Psoas muscle (tissue), 8 donors: ENCODE measurements around the gene REL. TPM values are rescaled to one million over a fixed set of nuclear protein-coding genes. Genes with fewer than 3 reads are reported as not detected.

Experiments used
- ATAC-seq, 4 donors: fragments of 200-7000 bp; cut with Tn5 transposase; one replicate each; pipeline ENCODE4 v1.9.1; 2020; ENCODE audit warnings: moderate library complexity in 3 of 4, mild to moderate bottlenecking in 2 of 4
- DNase-seq, 2 donors: peaks; one replicate each; pipeline ENCODE4 v3.0.0-alpha.2; 2020
- H3K27ac ChIP-seq: fragments of 200-600 bp; one replicate; pipeline ENCODE4 v1.8.0; 2022
- H3K27me3 ChIP-seq, 3 donors: fragments of 200-600 bp in 1 of 3; one replicate each; pipeline versions ENCODE4 v1.6.1 to v1.8.0; 2013 to 2022; ENCODE audit warnings: low read length in 2 of 3, mild to moderate bottlenecking in 2 of 3, moderate library complexity in 1 of 3; ENCODE audit not compliant: insufficient read depth in 3 of 3
- H3K36me3 ChIP-seq, 2 donors: fragments of 200-600 bp in 1 of 2; one replicate each; pipeline versions ENCODE4 v1.6.1 to v1.8.0; 2013 to 2022; ENCODE audit warnings: low read depth in 1 of 2, mild to moderate bottlenecking in 1 of 2, moderate library complexity in 1 of 2; ENCODE audit not compliant: insufficient read depth in 1 of 2
- H3K4me1 ChIP-seq: fragments of 200-600 bp; one replicate; pipeline ENCODE4 v1.8.0; 2022
- H3K4me3 ChIP-seq: fragments of 200-600 bp; one replicate; pipeline ENCODE4 v1.8.0; 2022; ENCODE audit warnings: mild to moderate bottlenecking
- H3K9me3 ChIP-seq: fragments of 200-600 bp; one replicate; pipeline ENCODE4 v1.8.0; 2022
- CTCF ChIP-seq: fragments of 200-600 bp; IDR thresholded peaks from one replicate; pipeline ENCODE4 v1.8.0; 2022; ENCODE audit warnings: antibody characterized with exemption
- WGBS, 3 donors: extraction: QIAGEN DNeasy Blood & Tissue Kit; methylation state at CpG; one replicate each; pipeline versions ENCODE4 v1.1.6 to v1.1.7; 2013; 5-methylcytosine and 5-hydroxymethylcytosine counted together
- intact Hi-C, 2 donors: fragments of 100-400 bp; cut with DNase I; formaldehyde crosslinking; loops; one replicate each; pipeline versions ENCODE4 v1.11.0 to v1.14.2; 2022
- polyA plus RNA-seq, 3 donors: library from polyadenylated mRNA; stranded (reverse); fragments of 200-250 nt; gene quantifications; one replicate each; pipeline ENCODE4 v1.2.3, GENCODE V29; 2013
- total RNA-seq, 4 donors: library from RNA; stranded (reverse); fragmentation: NEBNext Ultra II Directional in 2 of 4; extraction: Animal tissue kit (Norgen Biotek cat#: 25700) in 2 of 4; gene quantifications; one replicate each; pipeline versions ENCODE4 v1.2.1 to v1.2.4, GENCODE V29; 2021 to 2023
- donor health status: healthy with polysubstance abuse.
- donor health status: DM: no; HTN: no; CAD: no; lungs with moderate emphysema.
- donor health status: Bipolar disorder and iron deficiency.
- donor health status: healthy.
- donor health status: DM: yes; HTN: yes; CAD: no.
- donor health status: DM: no; HTN: no; CAD: no.
- donor health status: DM: no; HTN: no; CAD: no.
- donor health status: DM: yes; HTN: yes; CAD: no.

REL gene
- total and polyA plus RNA-seq, 7 donors: 0.49 to 6.9 (median 4.0) TPM

DNA sequence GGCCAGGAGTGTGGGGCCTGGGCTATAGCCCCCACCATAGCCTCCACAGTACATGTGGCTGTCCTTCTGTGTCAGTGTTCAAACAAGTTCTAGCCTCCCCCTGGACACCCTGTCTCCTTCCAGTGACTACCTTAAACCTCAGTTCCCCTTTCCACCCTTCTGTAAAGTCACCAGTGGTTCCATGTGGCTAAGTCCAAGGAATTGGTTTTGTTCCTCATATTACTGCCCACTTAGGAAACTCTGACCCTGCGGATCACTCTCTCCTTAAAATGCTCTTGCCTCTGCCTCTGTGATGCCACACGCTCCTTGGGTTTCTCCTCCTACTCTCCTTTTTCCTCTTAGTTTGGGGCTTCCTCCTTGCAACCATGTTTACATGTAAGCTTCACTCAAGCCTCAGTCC lies 27.8 kb upstream of the REL start:
- intact Hi-C loops: no loop called here
- no peak for TF ChIP-seq CTCF
- no peak for DNase-seq
- Histone ChIP-seq H3K4me1 (no peaks in the 10 kb centered on the region), H3K9me3 (no peaks in the 10 kb centered on the region), H3K36me3 (no peaks in the 10 kb centered on the region), H3K27ac (no peak overlapping the region), H3K27me3 (no peaks in the 10 kb centered on the region), H3K4me3 (no peak overlapping the region)
- 89 to 93% (median 89%) methylated on average over 2 of the region's 2 CpGs for WGBS, 3 donors
- no peak for ATAC-seq

DNA sequence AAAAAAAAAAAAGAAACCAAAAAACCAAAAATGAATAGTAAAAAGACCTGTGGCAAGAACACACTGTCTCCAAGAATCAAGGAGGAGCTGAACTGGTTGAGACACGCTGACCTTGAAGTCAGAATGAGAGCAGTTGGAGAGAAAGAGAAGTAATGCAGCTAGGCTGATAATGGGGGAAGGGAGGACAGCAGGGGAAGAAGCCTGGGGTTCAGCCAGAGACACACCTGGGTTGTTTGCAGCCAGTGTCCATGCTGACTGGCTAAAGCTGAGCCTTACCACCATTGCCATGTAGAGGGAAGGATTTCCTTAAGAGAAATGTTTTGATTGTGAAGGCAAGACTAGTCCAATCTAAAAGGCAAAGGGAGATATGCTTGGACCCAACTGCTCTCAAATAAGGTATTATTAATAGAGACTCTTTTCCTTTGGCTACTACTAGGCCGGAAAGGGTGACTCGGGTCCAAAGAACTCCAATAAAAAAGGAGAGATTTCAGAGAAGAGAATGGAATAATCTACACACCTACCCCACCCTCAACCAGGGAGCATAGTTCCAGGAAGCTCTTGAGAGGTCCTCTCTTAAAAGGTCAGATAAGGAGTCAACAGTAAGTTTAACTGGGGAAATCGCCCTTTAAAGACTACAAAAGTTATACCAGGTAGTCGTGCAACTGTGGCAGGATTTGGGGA lies 25.2 kb upstream of the REL start:
- DNase-seq (no peak), ATAC-seq (no peak)
- intact Hi-C loops: no loop called here
- Histone ChIP-seq H3K27me3 (no peaks in the 10 kb centered on the region), H3K27ac (no peak overlapping the region), H3K9me3 (no peaks in the 10 kb centered on the region), H3K4me1 (no peaks in the 10 kb centered on the region), H3K4me3 (no peak overlapping the region), H3K36me3 (no peaks in the 10 kb centered on the region)
- 74 to 80% (median 75%) methylated on average over 5 of the region's 5 CpGs for WGBS, 3 donors
- TF ChIP-seq CTCF: no peak

GRCh38 chr2:60857056-60857455 lies 24.3 kb upstream of the REL start:
- no peak overlapping the region for H3K4me3 ChIP-seq
- peaks cover 0 to under 1% (median 0%) of the 10 kb centered on the region in 3 donors for H3K27me3 ChIP-seq
- DNase-seq (no peak), ATAC-seq (no peak)
- H3K4me1 ChIP-seq: no peaks in the 10 kb centered on the region
- WGBS, 3 donors: 90 to 92% (median 91%) methylated on average over 4 of the region's 4 CpGs
- H3K9me3 ChIP-seq: no peaks in the 10 kb centered on the region
- no peak for TF ChIP-seq CTCF
- H3K36me3 ChIP-seq: no peaks in the 10 kb centered on the region
- intact Hi-C loops: no loop called here
- no peak overlapping the region for H3K27ac ChIP-seq

GRCh38 chr2:60858897-60859311 lies 22.5 kb upstream of the REL start:
- ATAC-seq (no peak), DNase-seq (no peak)
- Histone ChIP-seq H3K4me1 (no peaks in the 10 kb centered on the region), H3K27me3 (peaks cover 0 to 1% (median 0%) of the 10 kb centered on the region in 3 donors), H3K27ac (no peak overlapping the region), H3K36me3 (no peaks in the 10 kb centered on the region), H3K4me3 (no peak overlapping the region), H3K9me3 (no peaks in the 10 kb centered on the region)
- intact Hi-C loops: no loop called here
- WGBS, 3 donors: 91 to 94% (median 93%) methylated on average over 3 of the region's 3 CpGs
- TF ChIP-seq CTCF: no peak

- ATAC-seq (no peak), DNase-seq (no peak)
- TF ChIP-seq CTCF: no peak
- Histone ChIP-seq H3K9me3 (no peaks in the 10 kb centered on the region), H3K27me3 (peaks cover 0 to 1% (median 0%) of the 10 kb centered on the region in 3 donors), H3K36me3 (no peaks in the 10 kb centered on the region), H3K27ac (no peak overlapping the region), H3K4me1 (no peaks in the 10 kb centered on the region), H3K4me3 (no peak overlapping the region)
- WGBS, 3 donors: 82 to 91% (median 89%) methylated on average over 5 of the region's 5 CpGs
- intact Hi-C loops: no loop called here
Observed at GRCh38 chr2:60861736-60862135, 19.6 kb upstream of the REL start.
